Upper lobe of right lung (tissue), 1 donor: ENCODE data around the gene PAWR. TPM values are rescaled to one million over a fixed set of nuclear protein-coding genes. Genes with fewer than 3 reads are reported as not detected.
"Not testable (repeated sequence)": the region's sequence is repeated elsewhere in the genome, so short reads cannot be mapped to it uniquely, and the experiment has no call there.

Source experiments
- ATAC-seq: fragments of 200-7000 bp; cut with Tn5 transposase; one replicate; pipeline ENCODE4 v1.9.1; 2020; ENCODE audit warnings: mild to moderate bottlenecking, moderate library complexity
- DNase-seq: peaks from one replicate; pipeline ENCODE4 v3.0.0-alpha.2; 2020
- H3K27ac ChIP-seq: fragments of 200-600 bp; one replicate; pipeline ENCODE4 v1.8.0; 2022
- H3K27me3 ChIP-seq: fragments of 200-600 bp; one replicate; pipeline ENCODE4 v1.8.0; 2022; ENCODE audit warnings: mild to moderate bottlenecking
- H3K36me3 ChIP-seq: fragments of 200-600 bp; one replicate; pipeline ENCODE4 v1.8.0; 2022
- H3K4me1 ChIP-seq: fragments of 200-600 bp; one replicate; pipeline ENCODE4 v1.8.0; 2022
- H3K4me3 ChIP-seq: fragments of 200-600 bp; one replicate; pipeline ENCODE4 v1.8.0; 2022; ENCODE audit warnings: mild to moderate bottlenecking
- H3K9me3 ChIP-seq: fragments of 200-600 bp; one replicate; pipeline ENCODE4 v1.8.0; 2022
- intact Hi-C: fragments of 100-400 bp; cut with DNase I; formaldehyde crosslinking; loops from one replicate; pipeline ENCODE4 v1.11.0; 2022
- total RNA-seq: library from RNA; stranded (reverse); fragmentation: NEBNext Ultra II Directional; extraction: Animal tissue kit (Norgen Biotek cat#: 25700); gene quantifications from one replicate; pipeline ENCODE4 v1.2.1, GENCODE V29; 2021
- TF ChIP-seq, protein P1 (sequence below): fragments of 200-600 bp; IDR thresholded peaks from one replicate; pipeline ENCODE4 v1.8.0; 2022; ENCODE audit warnings: antibody characterized with exemption
- donor health status: DM: no; HTN: yes; CAD: no; lungs with severe emphysema.

The PAWR gene
- total RNA-seq, 1 donor from 2014 or later: 73.5 TPM

DNA sequence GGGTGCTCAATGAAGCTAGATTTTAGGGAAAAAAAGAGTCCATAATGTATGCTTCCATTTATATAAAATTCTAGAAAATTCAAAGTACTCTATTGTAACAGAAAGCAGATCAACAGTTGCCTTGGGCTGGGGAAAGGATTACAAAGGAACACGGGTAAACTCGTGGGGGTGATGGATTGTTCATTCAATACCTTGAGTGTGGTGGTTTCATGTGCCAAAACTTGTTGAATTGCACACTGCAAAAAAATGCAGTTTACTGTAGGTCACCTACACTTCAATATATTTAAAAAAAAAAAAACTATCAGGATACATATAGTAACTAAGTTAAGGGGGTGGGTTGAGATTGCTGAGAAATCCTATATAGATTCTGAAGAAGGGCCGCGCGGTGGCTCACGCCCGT, 33.6 kb downstream of the PAWR start:
- Histone ChIP-seq H3K36me3 (no peaks in the 10 kb centered on the region), H3K4me1 (peaks cover 4% of the 10 kb centered on the region), H3K4me3 (no peak overlapping the region), H3K27me3 (no peaks in the 10 kb centered on the region), H3K9me3 (no peaks in the 10 kb centered on the region), H3K27ac (no peak overlapping the region)
- ATAC-seq: no peak
- intact Hi-C loops: no loop called here
- TF ChIP-seq, protein P1, sequence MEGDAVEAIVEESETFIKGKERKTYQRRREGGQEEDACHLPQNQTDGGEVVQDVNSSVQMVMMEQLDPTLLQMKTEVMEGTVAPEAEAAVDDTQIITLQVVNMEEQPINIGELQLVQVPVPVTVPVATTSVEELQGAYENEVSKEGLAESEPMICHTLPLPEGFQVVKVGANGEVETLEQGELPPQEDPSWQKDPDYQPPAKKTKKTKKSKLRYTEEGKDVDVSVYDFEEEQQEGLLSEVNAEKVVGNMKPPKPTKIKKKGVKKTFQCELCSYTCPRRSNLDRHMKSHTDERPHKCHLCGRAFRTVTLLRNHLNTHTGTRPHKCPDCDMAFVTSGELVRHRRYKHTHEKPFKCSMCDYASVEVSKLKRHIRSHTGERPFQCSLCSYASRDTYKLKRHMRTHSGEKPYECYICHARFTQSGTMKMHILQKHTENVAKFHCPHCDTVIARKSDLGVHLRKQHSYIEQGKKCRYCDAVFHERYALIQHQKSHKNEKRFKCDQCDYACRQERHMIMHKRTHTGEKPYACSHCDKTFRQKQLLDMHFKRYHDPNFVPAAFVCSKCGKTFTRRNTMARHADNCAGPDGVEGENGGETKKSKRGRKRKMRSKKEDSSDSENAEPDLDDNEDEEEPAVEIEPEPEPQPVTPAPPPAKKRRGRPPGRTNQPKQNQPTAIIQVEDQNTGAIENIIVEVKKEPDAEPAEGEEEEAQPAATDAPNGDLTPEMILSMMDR: no peak
- DNase-seq: no peak

DNA sequence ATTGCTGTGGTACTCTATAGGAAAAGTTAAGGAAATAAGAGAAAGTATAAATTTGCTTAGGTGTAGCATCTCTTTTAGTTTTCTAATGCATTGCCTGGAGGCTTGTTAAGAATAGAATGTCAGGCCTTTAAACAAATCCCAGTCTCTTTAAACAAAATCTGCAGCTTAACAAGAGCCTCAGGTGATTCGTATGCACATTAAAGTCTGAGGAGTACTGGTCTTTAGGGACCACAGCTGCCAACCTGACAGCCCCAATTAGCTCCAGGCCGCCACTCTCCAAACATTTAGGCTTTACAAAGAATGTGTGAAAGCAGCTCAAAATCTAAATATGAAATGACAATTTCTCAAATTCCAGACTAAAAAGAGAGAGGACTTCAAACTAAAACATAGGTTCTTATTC, 35.7 kb downstream of the PAWR start:
- Histone ChIP-seq H3K4me1 (peaks cover 1% of the 10 kb centered on the region), H3K4me3 (no peak overlapping the region), H3K36me3 (no peaks in the 10 kb centered on the region), H3K27ac (no peak overlapping the region), H3K27me3 (no peaks in the 10 kb centered on the region), H3K9me3 (no peaks in the 10 kb centered on the region)
- ATAC-seq (no peak), DNase-seq (no peak)
- TF ChIP-seq, protein P1: no peak
- intact Hi-C loops: no loop called here

DNA sequence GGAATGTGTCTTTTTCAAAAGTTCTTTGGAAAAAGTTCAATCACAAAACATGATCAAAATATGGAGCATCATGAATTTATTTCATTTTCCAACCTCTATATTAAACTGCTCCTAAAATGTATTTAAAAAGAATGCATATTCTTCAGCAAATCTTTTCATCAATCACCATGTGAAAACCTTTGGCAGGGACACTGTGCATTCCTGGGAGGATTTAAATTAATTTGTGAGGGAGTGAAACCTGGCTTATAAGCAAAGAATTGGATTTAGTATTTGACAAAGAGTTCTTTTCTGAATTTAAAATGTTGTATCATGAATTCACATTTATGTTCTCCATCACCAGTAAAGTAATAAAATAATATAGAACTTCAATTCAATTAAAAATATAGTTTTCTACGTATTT, 38.2 kb downstream of the PAWR start:
- Histone ChIP-seq H3K27me3 (no peaks in the 10 kb centered on the region), H3K4me3 (no peak overlapping the region), H3K36me3 (no peaks in the 10 kb centered on the region), H3K27ac (no peak overlapping the region), H3K9me3 (no peaks in the 10 kb centered on the region), H3K4me1 (no peaks in the 10 kb centered on the region)
- TF ChIP-seq, protein P1: no peak
- DNase-seq (no peak), ATAC-seq (no peak)
- intact Hi-C loops: no loop called here

DNA sequence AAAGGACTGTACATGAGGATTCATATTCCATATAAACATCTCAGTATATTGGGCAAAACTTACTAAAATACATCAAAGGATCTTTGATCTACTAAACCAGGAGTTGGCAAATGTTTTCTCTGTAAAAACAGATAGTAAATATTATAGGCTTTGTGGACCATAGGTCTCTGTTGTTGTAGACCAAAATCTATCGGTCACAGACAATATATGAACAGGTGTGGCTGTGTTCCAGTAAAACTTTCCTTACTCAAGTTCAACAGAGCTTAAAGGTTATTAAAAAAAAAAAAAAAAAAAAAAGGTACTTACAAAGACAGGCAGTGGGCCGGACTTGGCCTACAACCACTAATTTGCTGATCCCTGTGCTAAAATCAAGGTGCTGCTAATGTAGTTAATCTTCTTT, 40.3 kb downstream of the PAWR start:
- DNase-seq (no peak), ATAC-seq (no peak)
- TF ChIP-seq, protein P1: no peak
- intact Hi-C loops: no loop called here
- Histone ChIP-seq H3K9me3 (no peaks in the 10 kb centered on the region), H3K4me1 (no peaks in the 10 kb centered on the region), H3K4me3 (no peak overlapping the region), H3K36me3 (no peaks in the 10 kb centered on the region), H3K27ac (no peak overlapping the region), H3K27me3 (no peaks in the 10 kb centered on the region)

DNA sequence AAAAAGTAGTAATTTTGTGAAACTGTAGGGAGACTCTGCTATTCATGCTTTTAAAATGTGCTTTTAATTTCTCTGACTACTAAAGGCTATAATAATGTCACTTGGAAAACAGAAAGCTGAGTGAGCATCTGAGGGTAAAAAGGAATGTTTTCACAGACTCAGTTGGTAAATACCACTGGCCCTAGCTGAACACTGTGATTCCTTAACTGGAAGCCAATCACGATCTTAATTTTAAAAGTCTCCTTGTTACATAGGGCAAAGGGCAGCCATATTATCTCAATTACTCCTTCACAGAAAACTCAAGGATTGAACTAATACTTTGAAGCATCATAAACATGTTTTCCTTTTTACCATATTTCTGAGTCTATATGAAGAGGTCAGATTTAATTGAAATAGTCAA, 41.9 kb downstream of the PAWR start:
- DNase-seq (no peak), ATAC-seq (no peak)
- Histone ChIP-seq H3K4me3 (no peak overlapping the region), H3K27me3 (no peaks in the 10 kb centered on the region), H3K27ac (no peak overlapping the region), H3K9me3 (no peaks in the 10 kb centered on the region), H3K36me3 (no peaks in the 10 kb centered on the region), H3K4me1 (no peaks in the 10 kb centered on the region)
- intact Hi-C loops: no loop called here
- TF ChIP-seq, protein P1: no peak

DNA sequence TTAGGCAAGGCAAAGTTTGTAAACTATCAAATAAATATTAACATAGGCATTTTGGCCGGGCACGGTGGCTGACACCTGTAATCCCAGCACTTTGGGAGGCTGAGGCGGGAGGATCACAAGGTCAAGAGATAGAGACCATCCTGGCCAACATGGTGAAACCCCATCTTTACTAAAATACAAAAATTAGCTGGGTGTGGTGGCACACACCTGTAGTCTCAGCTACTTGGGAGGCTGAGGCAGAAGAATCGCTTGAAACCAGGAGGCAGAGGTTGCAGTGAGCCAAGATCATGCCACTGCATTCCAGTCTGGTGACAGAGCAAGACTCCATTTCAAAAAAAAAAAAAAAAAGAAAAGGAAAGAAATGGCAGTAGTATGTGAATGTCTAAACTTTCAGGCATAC, 43.9 kb downstream of the PAWR start:
- DNase-seq, intact Hi-C loops, H3K4me1 ChIP-seq: not testable (repeated sequence)

More for the DNA sequence above, 43.9 kb downstream of the PAWR start:
- ATAC-seq, H3K27ac ChIP-seq, H3K4me3 ChIP-seq, H3K9me3 ChIP-seq, H3K27me3 ChIP-seq, H3K36me3 ChIP-seq: not testable (repeated sequence)
